Measurements from ENCODE around the gene EHMT1.

The EHMT1 gene

DNA sequence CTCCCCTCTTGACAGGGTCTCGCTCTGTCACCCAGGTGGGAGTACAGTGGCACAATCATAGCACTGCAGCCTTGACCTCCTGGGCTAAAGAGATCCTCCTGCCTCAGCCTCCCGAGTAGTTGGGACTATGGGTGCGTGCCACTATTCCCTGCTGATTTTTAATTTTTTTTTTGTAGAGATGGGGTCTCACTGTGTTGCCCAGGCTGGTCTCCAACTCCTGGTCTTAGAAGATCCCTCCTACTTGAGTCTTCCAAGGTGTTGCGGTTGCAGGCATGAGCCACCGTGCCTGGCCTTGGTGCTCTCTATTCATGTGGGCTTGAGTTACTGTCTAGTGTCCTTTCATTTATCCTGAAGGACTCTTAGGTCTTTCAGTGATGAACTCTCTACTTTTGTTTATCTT is 24.1 kb downstream of the EHMT1 start:
- H4K20me1 ChIP-seq (ENCODE audit: insufficient read depth, low read length, poor library complexity, severe bottlenecking): peaks cover 53% of the 10 kb centered on the region

GRCh38 chr9:137643921-137644320 is 25.1 kb downstream of the EHMT1 start:
- H3K9me2 ChIP-seq (replicated peaks; ENCODE audit: low read depth, low read length): no peaks in the 10 kb centered on the region
- H3K4me3 ChIP-seq (ENCODE audit: low read length, poor library complexity, severe bottlenecking): no peak overlapping the region
- no peak overlapping the region for H3K4me2 ChIP-seq (ENCODE audit: low read depth, low read length, poor library complexity, severe bottlenecking)
- no peaks in the 10 kb centered on the region for H3K27me3 ChIP-seq (ENCODE audit: insufficient read depth, low read length, poor library complexity, severe bottlenecking)
- no peak for TF ChIP-seq EZH2phosphoT487 (IDR thresholded peaks at IDR 0.05; ENCODE audit: borderline replicate concordance)
- no peak for TF ChIP-seq CTCF (conservative IDR thresholded peaks at IDR 0.05; ENCODE audit: low read length)
- H3K79me2 ChIP-seq (ENCODE audit: insufficient read depth, low read length): peaks cover 98% of the 10 kb centered on the region
- no peak overlapping the region for H2AFZ ChIP-seq (ENCODE audit: low read length)
- H3K4me1 ChIP-seq (ENCODE audit: insufficient read depth, low read length, poor library complexity, severe bottlenecking): peaks cover 15% of the 10 kb centered on the region
- H3K9ac ChIP-seq (ENCODE audit: low read depth, low read length, poor library complexity, severe bottlenecking): no peak overlapping the region
- peaks cover 45% of the 10 kb centered on the region for H4K20me1 ChIP-seq (ENCODE audit: insufficient read depth, low read length, poor library complexity, severe bottlenecking)
- H3F3A ChIP-seq (ENCODE audit: low read depth): no peaks in the 10 kb centered on the region
- H3K9me3 ChIP-seq (ENCODE audit: insufficient read depth, low read depth, low read length): no peaks in the 10 kb centered on the region
- peaks cover 11% of the 10 kb centered on the region; the same call in 1 of the 2 replicates for H3K36me3 ChIP-seq (ENCODE audit: insufficient read depth, low read length)

More for the DNA sequence above, 24.1 kb downstream of the EHMT1 start:
- no peaks in the 10 kb centered on the region for H3K9me2 ChIP-seq (replicated peaks; ENCODE audit: low read depth, low read length)
- TF ChIP-seq EZH2phosphoT487 (IDR thresholded peaks at IDR 0.05; ENCODE audit: borderline replicate concordance): no peak
- TF ChIP-seq CTCF (conservative IDR thresholded peaks at IDR 0.05; ENCODE audit: low read length): no peak
- H3K4me3 ChIP-seq (ENCODE audit: low read length, poor library complexity, severe bottlenecking): no peak overlapping the region
- H3K36me3 ChIP-seq (ENCODE audit: insufficient read depth, low read length): peaks cover 11% of the 10 kb centered on the region; the same call in 1 of the 2 replicates
- H3K4me1 ChIP-seq (ENCODE audit: insufficient read depth, low read length, poor library complexity, severe bottlenecking): peaks cover 20% of the 10 kb centered on the region
- H3K4me2 ChIP-seq (ENCODE audit: low read depth, low read length, poor library complexity, severe bottlenecking): no peak overlapping the region
- H3K27me3 ChIP-seq (ENCODE audit: insufficient read depth, low read length, poor library complexity, severe bottlenecking): no peaks in the 10 kb centered on the region
- H3F3A ChIP-seq (ENCODE audit: low read depth): no peaks in the 10 kb centered on the region
- H3K9me3 ChIP-seq (ENCODE audit: insufficient read depth, low read depth, low read length): no peaks in the 10 kb centered on the region
- no peak overlapping the region for H3K9ac ChIP-seq (ENCODE audit: low read depth, low read length, poor library complexity, severe bottlenecking)
- H3K79me2 ChIP-seq (ENCODE audit: insufficient read depth, low read length): peaks cover 98% of the 10 kb centered on the region
- H2AFZ ChIP-seq (ENCODE audit: low read length): no peak overlapping the region

GRCh38 chr9:137645211-137645610 is 26.4 kb downstream of the EHMT1 start:
- TF ChIP-seq EZH2phosphoT487 (IDR thresholded peaks at IDR 0.05; ENCODE audit: borderline replicate concordance) (no peak), CTCF (conservative IDR thresholded peaks at IDR 0.05; ENCODE audit: low read length) (no peak)
- Histone ChIP-seq H3K9ac (ENCODE audit: low read depth, low read length, poor library complexity, severe bottlenecking) (no peak overlapping the region), H2AFZ (ENCODE audit: low read length) (no peak overlapping the region), H3K4me3 (ENCODE audit: low read length, poor library complexity, severe bottlenecking) (no peak overlapping the region), H3K9me2 (replicated peaks; ENCODE audit: low read depth, low read length) (no peaks in the 10 kb centered on the region), H3K4me1 (ENCODE audit: insufficient read depth, low read length, poor library complexity, severe bottlenecking) (peaks cover 10% of the 10 kb centered on the region), H3K4me2 (ENCODE audit: low read depth, low read length, poor library complexity, severe bottlenecking) (no peak overlapping the region), H3K27me3 (ENCODE audit: insufficient read depth, low read length, poor library complexity, severe bottlenecking) (no peaks in the 10 kb centered on the region), H3F3A (ENCODE audit: low read depth) (no peaks in the 10 kb centered on the region), H4K20me1 (ENCODE audit: insufficient read depth, low read length, poor library complexity, severe bottlenecking) (peaks cover 38% of the 10 kb centered on the region), H3K9me3 (ENCODE audit: insufficient read depth, low read depth, low read length) (no peaks in the 10 kb centered on the region), H3K36me3 (ENCODE audit: insufficient read depth, low read length) (peaks cover 11% of the 10 kb centered on the region; the same call in 1 of the 2 replicates), H3K79me2 (ENCODE audit: insufficient read depth, low read length) (peaks cover 97% of the 10 kb centered on the region)

Data from Loucy (cell line).